ENCODE measurements around the gene DDX46.

GRCh38 chr5:134813407-134813806 lies 54.8 kb downstream of the DDX46 start:
- TF ChIP-seq EZH2phosphoT487 (IDR thresholded peaks at IDR 0.05; ENCODE audit: insufficient read depth, low read depth) (no peak), EZH2 (IDR thresholded peaks at IDR 0.05; ENCODE audit: insufficient read depth, poor library complexity, severe bottlenecking) (no peak)
